KMS-11 (cell line): Measurements from ENCODE around the gene IRF2BP2.

Source experiments
- H2AFZ ChIP-seq: fragments of 200-600 bp; sonication (generic); 2 replicates; pipeline ENCODE4 v1.6.1; 2016; ENCODE audit warnings: antibody characterized with exemption, mixed run types, low read depth
- H3K27ac ChIP-seq: fragments of 200-600 bp; sonication (generic); 2 replicates; pipeline ENCODE4 v1.6.1; 2016; ENCODE audit warnings: mild to moderate bottlenecking, mixed run types
- H3K27me3 ChIP-seq: fragments of 200-600 bp; sonication (generic); 2 replicates; pipeline ENCODE4 v1.6.1; 2017; ENCODE audit warnings: mild to moderate bottlenecking, low read depth, mixed run types, moderate library complexity; ENCODE audit not compliant: insufficient read depth
- H3K36me3 ChIP-seq: fragments of 200-600 bp; sonication (generic); 2 replicates; pipeline ENCODE4 v1.6.1; 2017; ENCODE audit warnings: mild to moderate bottlenecking, mixed run types; ENCODE audit not compliant: insufficient read depth
- H3K4me1 ChIP-seq: fragments of 200-600 bp; sonication (generic); 2 replicates; pipeline ENCODE4 v1.6.1; 2016; ENCODE audit warnings: mild to moderate bottlenecking, low read depth, mixed run types; ENCODE audit not compliant: poor library complexity, severe bottlenecking
- H3K4me2 ChIP-seq: fragments of 200-600 bp; sonication (generic); 2 replicates; pipeline ENCODE4 v1.7.0; 2016; ENCODE audit warnings: mild to moderate bottlenecking, mixed run types
- H3K4me3 ChIP-seq: fragments of 200-600 bp; sonication (generic); IDR thresholded peaks from 2 replicates; pipeline ENCODE4 v1.6.1; 2017; ENCODE audit warnings: low read depth, low read length, mixed read lengths; ENCODE audit not compliant: insufficient read depth
- H3K79me2 ChIP-seq: fragments of 200-600 bp; sonication (generic); 2 replicates; pipeline ENCODE4 v1.6.1; 2016; ENCODE audit warnings: low read depth, mixed run types; ENCODE audit not compliant: insufficient read depth
- H3K9ac ChIP-seq: fragments of 200-600 bp; sonication (generic); 2 replicates; pipeline ENCODE4 v1.6.1; 2016; ENCODE audit warnings: mild to moderate bottlenecking, mixed run types
- H4K20me1 ChIP-seq: fragments of 200-600 bp; sonication (generic); 2 replicates; pipeline ENCODE4 v1.6.1; 2016; ENCODE audit warnings: mild to moderate bottlenecking, mixed run types; ENCODE audit not compliant: insufficient read depth
- TF ChIP-seq, protein P1 (sequence below): fragments of 200-600 bp; sonication (generic); conservative IDR thresholded peaks from 2 replicates; pipeline ENCODE4 v1.6.1; 2017; ENCODE audit warnings: low read depth, mild to moderate bottlenecking, antibody characterized with exemption, low read length, moderate library complexity, mixed read lengths

The IRF2BP2 gene

DNA sequence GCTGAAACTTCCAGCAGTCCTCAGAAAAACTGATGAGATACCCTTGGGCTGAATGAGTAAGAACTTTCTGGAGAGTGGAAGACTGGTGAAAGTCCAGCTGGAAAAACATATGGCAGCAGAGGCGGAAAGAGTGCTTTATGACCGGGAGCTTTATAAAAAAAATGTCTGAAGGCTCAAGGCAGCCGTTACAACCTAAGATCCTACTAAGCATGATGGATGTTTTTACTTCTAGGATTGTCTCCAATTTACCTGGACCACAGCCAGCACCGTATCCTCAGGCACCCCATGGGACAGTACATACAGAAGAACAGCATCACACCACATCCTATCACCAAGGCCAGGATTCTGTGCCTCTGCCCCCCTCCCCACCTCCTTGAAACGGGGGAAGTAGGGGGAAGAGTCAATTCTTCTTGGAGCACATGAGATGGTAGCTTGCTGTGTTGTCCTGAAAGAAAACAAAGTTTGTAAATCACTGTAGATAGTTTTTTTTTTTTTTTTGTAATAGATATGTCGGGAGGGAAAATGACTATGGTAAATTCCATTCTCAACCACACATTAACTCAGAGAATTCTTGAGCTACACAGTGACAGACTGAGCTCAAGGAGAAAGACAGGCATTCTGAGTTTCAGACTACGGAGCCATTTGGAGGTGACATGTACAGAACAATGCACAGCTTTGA, 11.8 kb upstream of the IRF2BP2 start:
- no peak overlapping the region for H3K9ac ChIP-seq
- H3K79me2 ChIP-seq, result no peaks in the 10 kb centered on the region
- H3K36me3 ChIP-seq, result no peaks in the 10 kb centered on the region
- H3K4me2 ChIP-seq, result no peak overlapping the region
- no peaks in the 10 kb centered on the region for H3K4me1 ChIP-seq
- H2AFZ ChIP-seq, result no peak overlapping the region
- H4K20me1 ChIP-seq, result no peaks in the 10 kb centered on the region
- no peak overlapping the region for H3K4me3 ChIP-seq
- no peaks in the 10 kb centered on the region for H3K27me3 ChIP-seq
- TF ChIP-seq, protein P1, sequence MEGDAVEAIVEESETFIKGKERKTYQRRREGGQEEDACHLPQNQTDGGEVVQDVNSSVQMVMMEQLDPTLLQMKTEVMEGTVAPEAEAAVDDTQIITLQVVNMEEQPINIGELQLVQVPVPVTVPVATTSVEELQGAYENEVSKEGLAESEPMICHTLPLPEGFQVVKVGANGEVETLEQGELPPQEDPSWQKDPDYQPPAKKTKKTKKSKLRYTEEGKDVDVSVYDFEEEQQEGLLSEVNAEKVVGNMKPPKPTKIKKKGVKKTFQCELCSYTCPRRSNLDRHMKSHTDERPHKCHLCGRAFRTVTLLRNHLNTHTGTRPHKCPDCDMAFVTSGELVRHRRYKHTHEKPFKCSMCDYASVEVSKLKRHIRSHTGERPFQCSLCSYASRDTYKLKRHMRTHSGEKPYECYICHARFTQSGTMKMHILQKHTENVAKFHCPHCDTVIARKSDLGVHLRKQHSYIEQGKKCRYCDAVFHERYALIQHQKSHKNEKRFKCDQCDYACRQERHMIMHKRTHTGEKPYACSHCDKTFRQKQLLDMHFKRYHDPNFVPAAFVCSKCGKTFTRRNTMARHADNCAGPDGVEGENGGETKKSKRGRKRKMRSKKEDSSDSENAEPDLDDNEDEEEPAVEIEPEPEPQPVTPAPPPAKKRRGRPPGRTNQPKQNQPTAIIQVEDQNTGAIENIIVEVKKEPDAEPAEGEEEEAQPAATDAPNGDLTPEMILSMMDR, result no peak
- no peak overlapping the region for H3K27ac ChIP-seq

DNA sequence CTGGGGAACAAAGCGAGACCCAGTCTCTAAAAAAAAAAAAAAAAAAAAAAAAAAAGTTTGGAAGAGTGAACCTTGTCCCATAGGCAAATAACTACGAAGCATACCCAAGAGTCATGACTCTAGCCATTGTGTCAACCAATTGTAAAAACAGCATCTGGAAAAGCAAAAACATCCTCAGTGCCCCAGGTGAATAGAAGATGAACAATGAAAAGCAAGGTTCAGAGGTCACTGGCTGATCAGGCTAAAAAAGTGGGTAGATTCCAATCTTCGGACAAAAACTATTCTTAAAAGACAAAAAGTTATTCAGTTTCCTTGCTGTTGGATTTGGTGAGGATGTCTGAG, 11.1 kb upstream of the IRF2BP2 start:
- TF ChIP-seq, protein P1, result no peak
- Histone ChIP-seq H3K4me3 (no peak overlapping the region), H3K27ac (no peak overlapping the region), H3K4me2 (no peak overlapping the region), H3K36me3 (no peaks in the 10 kb centered on the region), H2AFZ (no peak overlapping the region), H3K4me1 (no peaks in the 10 kb centered on the region), H3K9ac (no peak overlapping the region), H4K20me1 (no peaks in the 10 kb centered on the region), H3K27me3 (no peaks in the 10 kb centered on the region), H3K79me2 (no peaks in the 10 kb centered on the region)

GRCh38 chr1:234620272-234621126, 10.5 kb upstream of the IRF2BP2 start:
- H3K4me1 ChIP-seq, result no peaks in the 10 kb centered on the region
- H3K36me3 ChIP-seq, result no peaks in the 10 kb centered on the region
- H3K4me3 ChIP-seq, result no peak overlapping the region
- no peak overlapping the region for H3K27ac ChIP-seq
- TF ChIP-seq, protein P1, result no peak
- no peaks in the 10 kb centered on the region for H3K79me2 ChIP-seq
- H3K4me2 ChIP-seq, result no peak overlapping the region
- no peaks in the 10 kb centered on the region for H3K27me3 ChIP-seq
- H3K9ac ChIP-seq, result no peak overlapping the region
- no peak overlapping the region for H2AFZ ChIP-seq
- no peaks in the 10 kb centered on the region for H4K20me1 ChIP-seq

DNA sequence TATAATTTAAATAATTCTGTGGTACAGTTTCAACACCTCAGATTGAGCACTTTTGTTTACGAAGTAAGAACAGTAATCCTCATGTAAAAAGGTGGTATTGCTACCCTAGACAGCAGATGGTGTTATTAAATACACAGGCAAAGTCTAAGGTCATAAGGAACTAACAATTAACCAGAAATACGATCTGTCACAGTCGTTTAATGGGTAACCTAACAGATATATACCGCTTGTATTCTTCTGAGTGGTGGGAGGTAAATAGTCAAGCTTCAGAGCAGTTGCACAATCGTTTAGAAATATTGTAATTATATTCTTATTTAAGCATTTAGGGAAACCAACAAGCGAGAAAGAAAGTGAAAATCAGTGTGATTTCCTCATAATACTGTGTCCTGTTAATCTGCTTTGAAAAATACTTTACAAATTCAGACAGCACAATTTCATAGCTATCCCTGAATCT, 9.8 kb upstream of the IRF2BP2 start:
- TF ChIP-seq, protein P1, result no peak
- H3K4me1 ChIP-seq, result peaks cover 2% of the 10 kb centered on the region
- H3K9ac ChIP-seq, result no peak overlapping the region
- no peak overlapping the region for H2AFZ ChIP-seq
- H3K4me2 ChIP-seq, result no peak overlapping the region
- no peak overlapping the region for H3K27ac ChIP-seq
- no peaks in the 10 kb centered on the region for H3K27me3 ChIP-seq
- no peaks in the 10 kb centered on the region for H3K79me2 ChIP-seq
- H4K20me1 ChIP-seq, result no peaks in the 10 kb centered on the region
- H3K4me3 ChIP-seq, result no peak overlapping the region
- H3K36me3 ChIP-seq, result no peaks in the 10 kb centered on the region
